Measurements from ENCODE around the gene BMP8B.
"Not testable (repeated sequence)": the region's sequence is repeated elsewhere in the genome, so short reads cannot be mapped to it uniquely, and the experiment has no call there.

- not testable (repeated sequence) for TF ChIP-seq CTCF (IDR thresholded peaks at IDR 0.05 in 8 of 11, conservative IDR thresholded peaks at IDR 0.05 in 3 of 11); POLR2AphosphoS5 (IDR thresholded peaks at IDR 0.05); POLR2A (IDR thresholded peaks at IDR 0.05)
Observed at GRCh38 chr1:39782685-39783084, 6.0 kb downstream of the BMP8B start.

Data from spleen (tissue), 7 donors.